ENCODE data around the gene HUNK. TPM values are rescaled to one million over a fixed set of nuclear protein-coding genes. Genes with fewer than 3 reads are reported as not detected.
"Not testable (repeated sequence)": the region's sequence is repeated elsewhere in the genome, so short reads cannot be mapped to it uniquely, and the experiment has no call there.

Gene HUNK
- total RNA-seq, 1 donor from 2014 or later: 0.19 TPM

DNA sequence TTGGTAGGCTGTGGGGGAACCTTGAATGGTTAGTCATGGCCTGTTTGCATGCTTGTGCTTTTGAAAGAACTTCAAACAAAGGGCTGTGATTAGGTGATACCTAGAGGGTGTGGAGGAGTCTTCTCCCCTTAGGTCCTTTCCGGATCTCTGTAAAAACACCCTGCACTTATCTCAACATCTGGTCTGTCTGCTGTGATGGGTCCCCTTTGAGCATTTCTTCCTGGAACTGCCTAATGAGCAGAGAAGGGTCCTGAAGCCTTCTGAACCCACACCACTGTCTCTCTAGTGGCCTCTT lies 59.6 kb downstream of the HUNK start:
- ATAC-seq (ENCODE audit: poor library complexity) (no peak), DNase-seq (no peak)
- intact Hi-C loops (cut with DNase I): no loop called here

DNA sequence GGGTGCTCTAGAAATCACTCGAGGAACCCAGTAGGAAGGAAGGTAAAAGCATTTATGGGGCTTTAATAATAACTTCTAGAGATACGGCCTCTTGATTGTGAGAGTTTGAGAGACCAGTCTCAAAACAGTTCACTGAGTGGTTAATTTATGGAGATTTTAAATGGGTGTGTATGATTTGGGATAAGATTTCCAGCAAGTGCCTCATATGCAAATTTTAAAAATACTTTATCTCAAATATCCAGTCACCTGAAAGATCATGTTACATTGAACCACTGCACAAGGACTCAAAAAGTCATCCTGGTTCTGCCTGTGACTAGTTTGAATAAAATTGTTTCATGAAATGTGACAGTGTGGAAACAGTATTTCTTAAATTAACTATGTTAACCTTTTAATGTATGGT lies 64.5 kb downstream of the HUNK start:
- intact Hi-C loops (cut with DNase I): no loop called here
- no peak for ATAC-seq (ENCODE audit: poor library complexity)

DNA sequence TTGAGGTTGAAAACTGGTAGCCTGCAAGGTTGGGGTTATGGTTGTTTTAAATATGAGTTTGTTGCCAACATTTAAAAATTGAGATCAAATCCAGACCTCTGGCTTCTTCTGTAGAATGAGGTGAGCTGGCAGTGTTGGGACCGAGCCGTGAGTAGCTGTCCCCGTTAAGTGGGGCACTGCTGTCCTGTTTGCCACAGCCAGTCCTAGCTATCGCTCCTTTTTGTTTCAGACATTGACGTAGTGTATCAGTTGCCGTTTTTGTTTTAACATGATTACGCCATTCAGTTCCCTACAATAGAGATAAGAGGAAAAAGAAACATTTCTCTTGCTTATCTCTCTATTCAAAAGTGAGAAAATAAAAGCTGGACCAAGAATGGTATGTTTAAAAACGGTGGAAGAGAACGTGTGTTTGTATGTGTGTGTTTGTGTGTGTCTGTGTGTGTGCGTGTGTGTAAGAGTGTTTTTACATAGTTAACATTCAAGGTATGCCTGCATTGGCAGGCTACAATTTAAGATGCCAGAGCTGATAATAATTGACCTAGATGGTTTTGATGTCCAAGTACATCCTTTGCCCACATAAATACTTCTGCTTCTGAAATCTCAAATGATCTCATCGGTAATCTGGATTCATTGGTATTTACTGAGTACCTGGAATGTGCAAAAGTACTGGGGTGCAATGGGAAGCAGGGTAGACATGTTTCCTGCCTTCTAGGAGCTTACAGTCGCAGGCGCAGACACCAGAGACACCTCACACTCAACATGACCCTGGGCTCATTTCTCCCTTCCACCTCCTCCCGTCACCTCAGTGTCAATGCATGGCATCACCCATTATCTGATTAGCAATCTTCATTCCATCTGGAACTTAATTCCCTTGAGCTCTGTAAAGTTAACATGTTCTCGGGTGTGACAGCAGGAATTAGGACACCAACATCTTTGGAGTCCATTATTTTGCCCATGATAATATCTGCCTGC lies 65.8 kb downstream of the HUNK start:
- no peak for ATAC-seq (ENCODE audit: poor library complexity)
- intact Hi-C loops (cut with DNase I): no loop called here

More for the DNA sequence above, 64.5 kb downstream of the HUNK start:
- DNase-seq: no peak

DNA sequence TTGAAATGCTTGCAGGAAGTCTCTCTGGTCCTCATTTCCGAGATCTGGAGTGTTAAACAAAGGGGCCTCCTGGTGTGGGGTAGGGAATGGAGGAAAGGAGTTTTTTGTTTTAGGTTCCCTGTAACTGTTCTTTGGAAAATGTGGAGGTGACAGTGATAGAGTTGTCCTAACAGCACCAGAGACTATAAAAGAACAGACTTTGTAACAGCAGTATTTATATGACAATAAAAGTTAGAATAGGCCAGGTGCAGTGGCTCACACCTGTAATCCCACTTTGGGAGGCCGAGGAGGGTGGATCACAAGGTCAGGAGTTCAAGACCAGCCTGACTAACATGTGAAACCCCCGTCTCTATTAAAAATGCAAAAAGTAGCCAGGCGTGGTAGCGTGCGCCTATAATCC lies 68.9 kb downstream of the HUNK start:
- DNase-seq: no peak
- no peak for ATAC-seq (ENCODE audit: poor library complexity)
- intact Hi-C loops (cut with DNase I): no loop called here

More for the DNA sequence above, 65.8 kb downstream of the HUNK start:
- no peak for DNase-seq

DNA sequence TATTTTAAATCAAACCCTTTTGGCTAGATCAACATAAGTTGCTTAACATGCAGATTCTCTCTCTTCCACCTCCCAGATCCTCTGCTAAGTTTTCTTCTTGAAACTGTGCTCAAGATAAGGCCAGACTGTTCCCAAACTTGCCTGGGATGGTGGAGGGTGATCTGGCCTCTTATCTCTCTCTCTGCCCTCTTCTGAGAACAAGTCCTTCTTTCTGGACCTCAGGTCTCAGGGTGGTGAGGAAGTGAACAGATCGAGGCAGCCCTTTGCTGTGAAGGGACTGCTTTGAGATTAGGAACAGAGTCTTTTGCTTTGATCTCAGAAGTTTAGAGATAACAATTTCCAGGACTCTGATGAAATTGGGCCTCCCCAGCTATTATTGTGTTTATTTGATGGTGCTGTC lies 70.7 kb downstream of the HUNK start:
- intact Hi-C loops (cut with DNase I): no loop called here
- ATAC-seq (ENCODE audit: poor library complexity): no peak
- no peak for DNase-seq

DNA sequence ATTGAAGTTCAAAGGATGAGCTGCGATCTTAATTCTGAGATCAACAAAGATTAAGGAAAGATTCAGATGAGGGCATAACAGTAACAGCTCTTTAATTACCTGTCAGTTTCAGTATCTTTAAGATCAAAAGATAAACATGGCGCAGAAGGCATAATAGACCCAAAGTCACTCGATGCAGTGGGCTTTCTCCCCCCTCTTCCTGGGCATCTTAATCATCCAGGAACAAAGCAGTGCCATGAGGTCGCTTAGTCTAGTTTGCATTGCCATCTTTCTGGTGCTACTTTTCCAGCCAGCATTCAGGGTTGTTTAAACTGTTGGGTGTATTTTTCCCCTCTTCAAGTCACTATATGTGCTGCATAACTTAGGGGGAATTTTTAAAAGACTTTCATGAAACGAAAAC lies 72.3 kb downstream of the HUNK start:
- no peak for DNase-seq
- intact Hi-C loops (cut with DNase I): no loop called here
- no peak for ATAC-seq (ENCODE audit: poor library complexity)

DNA sequence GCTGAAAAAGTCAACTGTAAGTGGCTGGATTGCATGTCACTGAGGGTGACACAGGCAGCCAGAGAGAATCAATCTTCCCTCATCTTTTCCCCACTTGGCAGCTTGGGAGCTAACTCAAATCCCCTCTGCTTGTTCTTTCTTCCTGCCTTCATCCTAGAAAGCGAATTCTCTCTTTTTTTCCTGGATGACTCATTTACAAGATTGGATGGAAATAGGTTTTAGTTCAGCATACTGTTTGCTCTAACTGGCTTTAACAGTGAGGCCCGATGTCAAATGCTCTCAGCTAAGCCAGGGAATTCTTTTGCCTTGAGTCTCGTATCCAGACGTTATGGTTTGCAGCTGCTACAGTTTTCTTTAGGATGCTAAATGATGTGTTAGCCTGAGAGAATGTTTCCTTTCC lies 72.7 kb downstream of the HUNK start:
- intact Hi-C loops (cut with DNase I): no loop called here
- no peak for ATAC-seq (ENCODE audit: poor library complexity)

DNA sequence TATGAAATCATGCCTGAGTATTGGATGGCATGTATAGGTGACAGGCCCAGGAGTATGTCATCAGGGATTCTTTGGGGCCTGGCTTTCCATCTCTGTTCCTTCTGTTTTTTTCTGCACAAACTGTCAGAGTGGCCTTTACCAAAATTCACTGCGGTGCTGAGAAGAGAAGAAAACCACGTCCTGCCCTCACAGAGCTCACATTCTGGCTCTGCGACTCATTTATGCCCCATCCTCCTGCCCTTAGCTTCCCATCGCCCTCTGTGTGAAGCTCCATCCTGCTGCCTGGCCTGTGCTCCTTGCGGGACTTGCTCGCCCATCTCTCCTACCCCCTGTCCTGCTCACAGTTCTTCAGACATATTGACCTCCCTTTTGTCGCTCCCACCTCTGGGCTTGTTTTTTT lies 73.4 kb downstream of the HUNK start:
- ATAC-seq (ENCODE audit: poor library complexity): no peak
- intact Hi-C loops (cut with DNase I): no loop called here

More for the DNA sequence above, 72.7 kb downstream of the HUNK start:
- DNase-seq: no peak

DNA sequence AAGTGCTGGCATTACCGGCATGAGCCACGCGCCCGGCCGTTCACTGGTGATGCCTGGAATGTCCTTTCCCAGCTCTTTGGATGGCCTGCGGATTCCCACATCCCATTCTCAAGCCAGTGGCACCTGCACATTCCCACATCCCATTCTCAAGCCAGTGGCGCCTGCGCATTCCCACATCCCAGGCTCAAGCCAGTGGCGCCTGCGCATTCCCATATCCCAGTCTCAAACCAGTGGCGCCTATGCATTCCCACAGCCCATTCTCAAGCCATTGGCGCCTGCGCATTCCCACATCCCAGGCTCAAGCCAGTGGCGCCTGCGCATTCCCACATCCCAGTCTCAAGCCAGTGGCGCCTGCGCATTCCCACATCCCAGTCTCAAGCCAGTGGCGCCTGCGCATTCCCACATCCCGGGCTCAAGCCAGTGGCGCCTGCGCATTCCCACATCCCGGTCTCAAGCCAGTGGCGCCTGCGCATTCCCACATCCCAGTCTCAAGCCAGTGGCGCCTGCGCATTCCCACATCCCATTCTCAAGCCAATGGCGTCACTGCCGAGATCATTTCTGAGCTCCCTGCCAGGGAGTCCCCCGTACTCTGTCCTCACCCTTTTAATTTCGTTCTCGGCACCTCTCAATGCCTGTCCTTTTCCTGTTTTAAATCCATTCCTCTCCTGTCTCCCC lies 74.2 kb downstream of the HUNK start:
- DNase-seq; intact Hi-C loops (cut with DNase I); ATAC-seq (ENCODE audit: poor library complexity): not testable (repeated sequence)

More for the DNA sequence above, 73.4 kb downstream of the HUNK start:
- no peak for DNase-seq

DNA sequence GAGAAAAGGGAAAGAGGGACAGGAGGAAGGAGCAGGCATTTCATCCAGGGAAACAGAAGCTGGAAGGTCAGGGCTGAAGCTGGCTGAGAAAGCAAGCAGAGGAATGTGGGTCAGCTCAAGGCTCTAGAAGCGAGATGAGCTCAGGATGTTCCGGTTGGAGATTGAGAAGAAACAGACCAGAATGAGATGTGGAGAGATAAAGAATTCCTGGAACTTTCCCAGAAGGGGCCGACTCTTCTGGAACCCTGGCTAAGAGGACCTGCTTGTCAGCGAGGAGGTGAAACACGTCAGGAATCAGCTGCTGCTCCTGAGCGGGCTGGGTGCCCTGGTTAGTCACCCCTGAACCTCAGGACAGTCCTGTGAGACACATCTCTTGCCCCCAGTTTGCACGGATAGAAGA lies 75.9 kb downstream of the HUNK start:
- intact Hi-C loops (cut with DNase I): no loop called here
- ATAC-seq (ENCODE audit: poor library complexity) (no peak), DNase-seq (no peak)

DNA sequence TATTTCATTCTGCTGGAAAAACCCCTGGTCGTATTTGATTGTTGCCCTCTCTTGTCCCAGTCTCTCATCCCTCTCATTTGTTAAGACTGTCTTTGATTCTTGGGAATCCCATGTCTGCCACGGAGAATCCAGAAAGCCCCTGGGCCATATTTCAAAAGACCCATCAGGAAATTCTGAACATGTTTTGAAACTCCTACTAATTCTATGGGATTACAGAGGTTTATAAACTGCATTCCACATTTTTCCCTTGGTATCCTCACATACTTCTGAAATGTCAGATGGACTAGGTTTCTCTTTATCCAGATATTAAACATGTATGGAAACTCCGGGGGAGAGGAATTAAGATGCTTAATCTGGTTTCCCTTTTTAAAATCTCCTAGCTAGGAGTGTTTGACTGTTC lies 80.0 kb downstream of the HUNK start:
- ATAC-seq (ENCODE audit: poor library complexity) (no peak), DNase-seq (no peak)
- intact Hi-C loops (cut with DNase I): no loop called here

DNA sequence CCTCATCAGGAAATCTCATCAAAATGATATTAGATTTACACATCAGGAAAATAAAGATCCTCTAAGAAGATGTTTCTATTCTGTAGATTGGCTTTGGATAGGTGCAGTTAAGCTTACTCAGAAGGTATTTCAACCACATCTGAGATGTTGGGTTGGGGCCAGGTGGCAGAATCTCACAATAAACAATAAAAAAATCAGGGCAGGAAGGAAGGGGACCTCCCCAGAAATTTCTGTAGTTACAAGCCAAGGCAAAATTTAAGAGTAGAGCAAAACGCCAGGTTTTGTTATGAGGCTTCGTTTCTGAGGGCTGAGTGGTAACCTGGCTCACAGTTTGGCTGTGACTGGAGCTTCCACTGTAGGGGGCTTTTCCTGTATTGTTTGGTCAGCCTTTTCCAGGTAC lies 84.8 kb downstream of the HUNK start:
- DNase-seq (no peak), ATAC-seq (ENCODE audit: poor library complexity) (no peak)
- intact Hi-C loops (cut with DNase I): no loop called here

DNA sequence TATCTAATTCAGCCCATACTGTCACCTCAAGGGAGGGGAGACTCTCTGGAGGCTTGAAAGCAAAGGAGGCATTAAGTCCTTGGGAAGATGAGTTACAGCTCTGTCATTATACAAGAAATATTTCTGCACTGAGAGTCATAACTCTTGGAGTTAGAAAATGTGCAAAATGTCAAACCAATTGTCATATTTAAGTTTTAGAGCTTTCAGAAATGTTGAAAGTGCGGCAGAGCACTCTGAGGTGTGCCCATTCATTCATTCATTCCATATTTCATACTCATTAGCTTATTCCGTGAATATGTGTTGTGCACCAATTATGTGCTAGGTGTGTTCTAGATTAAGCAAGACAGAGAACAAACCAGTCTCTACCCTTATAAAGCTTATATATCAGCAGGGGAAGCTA lies 87.1 kb downstream of the HUNK start:
- DNase-seq (no peak), ATAC-seq (ENCODE audit: poor library complexity) (no peak)
- intact Hi-C loops (cut with DNase I): no loop called here

DNA sequence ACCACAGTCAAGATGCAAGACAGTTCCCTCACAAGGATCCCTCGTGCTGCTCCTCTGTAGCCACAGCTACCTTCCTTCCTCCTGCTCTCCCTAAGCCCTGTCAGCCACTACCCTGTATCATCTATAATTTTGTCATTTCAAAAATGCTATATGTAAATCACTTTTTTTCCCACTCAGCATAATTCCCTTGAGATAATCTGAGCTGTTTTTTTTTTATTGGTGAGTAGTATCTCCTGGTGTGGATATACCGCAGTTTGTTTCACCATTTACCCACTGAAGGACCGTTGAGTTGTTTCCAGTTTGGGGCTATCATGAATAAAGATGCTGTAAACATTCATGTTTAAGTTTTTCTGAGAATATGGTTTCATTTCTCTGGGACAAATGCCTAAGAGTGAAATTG lies 88.2 kb downstream of the HUNK start:
- intact Hi-C loops (cut with DNase I): no loop called here
- no peak for DNase-seq
- no peak for ATAC-seq (ENCODE audit: poor library complexity)

DNA sequence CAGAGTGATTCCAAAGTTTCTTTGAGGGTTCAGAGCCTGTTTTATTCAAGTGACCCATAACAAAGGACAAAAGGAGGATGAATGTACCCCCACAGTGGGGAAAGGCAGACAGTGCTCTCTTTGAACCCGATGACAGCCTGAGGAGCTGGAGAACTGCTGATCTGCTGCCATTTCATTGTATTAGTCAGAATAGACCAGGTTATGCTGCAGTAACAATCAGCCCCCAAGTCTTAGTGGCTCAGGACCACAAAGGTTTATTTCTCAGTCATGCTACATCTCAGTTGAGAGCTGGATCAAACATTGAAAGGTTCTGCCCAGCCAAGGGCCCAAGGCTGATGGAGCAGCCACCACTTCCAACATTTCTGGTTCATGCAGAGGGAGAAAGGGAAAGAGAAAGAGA lies 88.9 kb downstream of the HUNK start:
- DNase-seq: no peak
- intact Hi-C loops (cut with DNase I): no loop called here
- no peak for ATAC-seq (ENCODE audit: poor library complexity)

DNA sequence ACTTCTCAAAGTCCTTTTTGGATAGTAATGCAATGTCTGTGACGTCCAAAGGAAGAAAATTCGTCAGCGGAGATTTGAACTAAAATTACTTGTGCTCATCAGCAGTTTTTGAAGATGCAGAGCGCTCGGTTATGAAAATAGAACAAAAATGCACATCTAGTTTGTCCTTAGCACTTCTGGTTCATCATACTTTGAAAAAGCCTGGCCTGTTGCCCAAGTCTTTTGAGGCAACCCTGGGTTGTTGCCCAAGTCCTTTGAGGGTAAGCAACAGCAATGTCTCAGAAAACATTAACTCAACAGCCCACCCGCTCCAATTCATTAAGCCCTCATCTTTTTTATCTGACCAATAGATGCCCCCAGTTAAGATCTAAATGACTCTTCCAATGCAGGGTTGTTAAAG lies 91.9 kb downstream of the HUNK start:
- no peak for ATAC-seq (ENCODE audit: poor library complexity)
- intact Hi-C loops (cut with DNase I): no loop called here
- no peak for DNase-seq

DNA sequence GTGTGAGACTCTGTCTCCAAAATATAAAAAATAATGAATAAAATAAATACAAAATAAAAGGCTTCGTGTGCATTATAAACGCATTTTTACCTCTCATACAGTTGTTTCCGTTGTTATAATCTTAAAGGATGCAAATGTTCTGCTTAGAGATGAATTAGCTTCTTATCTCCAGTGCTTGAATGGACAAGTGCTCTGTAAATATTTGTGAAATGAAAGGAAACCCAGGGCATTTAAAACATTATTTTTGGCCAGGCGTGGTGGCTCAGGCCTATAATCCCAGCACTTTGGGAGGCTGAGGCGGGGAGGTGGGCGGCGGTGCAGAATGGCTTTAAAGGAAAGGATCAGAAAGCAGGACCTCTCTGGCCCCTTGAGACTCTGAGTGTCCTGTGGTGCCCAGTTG lies 94.5 kb downstream of the HUNK start:
- intact Hi-C loops (cut with DNase I): no loop called here
- DNase-seq (no peak), ATAC-seq (ENCODE audit: poor library complexity) (no peak)

DNA sequence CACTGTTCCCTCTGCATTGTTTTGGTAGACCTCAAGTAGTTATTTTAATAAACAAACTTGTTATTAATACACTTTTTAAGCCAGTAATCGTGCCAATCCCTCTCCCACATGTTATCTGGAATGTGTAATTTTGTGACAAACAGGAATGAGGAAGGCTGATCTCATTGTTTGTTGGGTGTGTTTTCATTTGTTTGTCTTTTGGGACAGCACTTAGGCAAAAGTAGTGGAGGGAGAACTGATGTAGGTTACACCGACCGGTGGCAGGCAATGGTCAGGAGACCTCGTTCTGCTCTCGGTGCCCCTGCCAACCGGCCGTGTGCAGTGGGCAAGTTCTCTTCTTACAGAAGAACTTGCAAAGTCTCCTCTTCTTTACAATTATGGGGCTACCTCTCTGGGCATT lies 99.8 kb downstream of the HUNK start:
- intact Hi-C loops (cut with DNase I): no loop called here
- DNase-seq: no peak
- no peak for ATAC-seq (ENCODE audit: poor library complexity)

DNA sequence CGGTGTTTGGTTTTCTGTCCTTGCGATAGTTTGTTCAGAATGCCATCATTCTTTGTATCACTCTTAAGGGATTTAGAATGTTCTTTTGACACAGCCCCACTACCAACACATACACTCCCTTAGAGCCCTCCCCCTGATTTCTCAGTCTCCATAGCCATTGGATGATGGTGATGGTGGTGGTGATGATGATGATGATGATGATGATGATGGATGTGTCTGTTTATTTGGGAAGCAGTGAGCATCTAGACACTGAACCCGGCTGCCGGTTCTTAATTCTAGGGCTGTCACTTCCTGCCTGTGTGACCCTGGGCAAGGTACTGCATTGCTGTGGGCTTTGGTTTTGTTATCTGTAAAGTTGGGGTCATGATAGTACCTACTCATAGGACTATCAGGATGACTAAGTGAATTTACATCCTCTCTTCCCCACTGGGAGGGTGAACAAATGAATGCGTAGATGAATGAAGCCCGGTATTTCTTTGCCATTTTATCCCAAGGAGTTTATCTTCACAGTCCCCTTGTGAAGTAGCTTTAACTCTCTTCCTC lies 100.7 kb downstream of the HUNK start:
- no peak for ATAC-seq (ENCODE audit: poor library complexity)
- no peak for DNase-seq
- intact Hi-C loops (cut with DNase I): no loop called here

DNA sequence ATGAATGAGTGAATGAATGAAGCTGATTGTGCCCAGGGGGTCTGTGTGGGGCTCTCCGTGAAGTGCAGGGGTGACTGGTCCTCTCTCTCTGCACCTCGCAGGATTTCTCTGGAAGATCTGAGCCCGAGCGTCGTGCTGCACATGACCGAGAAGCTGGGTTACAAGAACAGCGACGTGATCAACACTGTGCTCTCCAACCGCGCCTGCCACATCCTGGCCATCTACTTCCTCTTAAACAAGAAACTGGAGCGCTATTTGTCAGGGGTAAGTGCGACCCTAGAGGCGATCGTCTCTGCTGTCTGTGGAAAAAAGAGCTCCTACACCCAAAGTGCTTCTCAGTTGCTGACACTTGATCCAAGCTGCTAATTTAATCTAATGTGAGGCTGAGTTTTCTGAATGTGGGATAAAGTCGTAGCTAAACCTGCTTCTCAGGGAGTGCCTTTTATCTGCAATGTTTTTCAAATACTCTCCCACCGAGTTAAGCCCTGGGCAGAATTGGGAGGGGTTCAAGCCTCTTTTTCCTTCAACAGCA lies 101.7 kb downstream of the HUNK start:
- intact Hi-C loops (cut with DNase I): no loop called here
- DNase-seq: no peak
- no peak for ATAC-seq (ENCODE audit: poor library complexity)
